K562 (cell line): ENCODE data around the gene LPGAT1. TPM values are rescaled to one million over a fixed set of nuclear protein-coding genes. Genes with fewer than 3 reads are reported as not detected.
A peak's percentile ranks its signal among the peaks of the same experiment; 100 is the strongest.

Source experiments
- BCLAF1 ChIP-seq, 2 experiments: fragments of 450-650 bp in 1 of 2; IDR thresholded peaks; 2 replicates each; pipeline ENCODE4 v1.6.1; 2011 to 2017; ENCODE audit warnings: low read depth in 2 of 2, antibody characterized with exemption in 1 of 2, borderline replicate concordance in 1 of 2, low read length in 1 of 2, mild to moderate bottlenecking in 1 of 2, mixed read lengths in 1 of 2; ENCODE audit not compliant: control insufficient read depth in 1 of 2
- BRD9 ChIP-seq: fragments of 450-650 bp; IDR thresholded peaks from 2 replicates; pipeline ENCODE4 v1.6.1; 2018; ENCODE audit warnings: low read depth; ENCODE audit not compliant: partially characterized antibody
- CBX2 ChIP-seq: fragments of 200-600 bp; sonication (generic); IDR thresholded peaks from one replicate; pipeline ENCODE4 v1.6.1; 2012; ENCODE audit warnings: mild to moderate bottlenecking, low read length, inconsistent platforms; ENCODE audit not compliant: insufficient read depth, poor library complexity, severe bottlenecking
- CHD4 ChIP-seq: fragments of 200-600 bp; sonication (generic); IDR thresholded peaks from 3 replicates; pipeline ENCODE4 v1.6.1; 2012; ENCODE audit warnings: low read depth, mild to moderate bottlenecking, mixed read lengths, low read length, inconsistent platforms; ENCODE audit not compliant: insufficient read depth, insufficient replicate concordance, poor library complexity, severe bottlenecking
- E2F8 ChIP-seq: fragments of 450-650 bp; IDR thresholded peaks from 2 replicates; pipeline ENCODE4 v1.7.1; 2018; ENCODE audit warnings: mild to moderate bottlenecking, low read depth; ENCODE audit not compliant: partially characterized antibody
- KLF16 ChIP-seq: IDR thresholded peaks from 2 replicates; pipeline ENCODE4 v1.6.1; 2016; ENCODE audit warnings: antibody characterized with exemption
- MYC ChIP-seq, 2 experiments: fragments of 250-450 bp in 1 of 2; sonication (Bioruptor Pico) in 1 of 2; IDR thresholded peaks; 2 replicates each; pipeline versions ENCODE4 v1.5.1 to v1.6.1; 2012 to 2021; ENCODE audit warnings: low read depth in 2 of 2, borderline replicate concordance in 1 of 2, improper control_type of control experiment in 1 of 2, low read length in 1 of 2, mild to moderate bottlenecking in 1 of 2, moderate library complexity in 1 of 2
- NR2C2 ChIP-seq, 2 experiments: fragments of 200-800 bp in 1 of 2; sonication (Bioruptor generic) in 1 of 2; sonication (generic) in 1 of 2; formaldehyde crosslinking in 1 of 2; IDR thresholded peaks; 2 replicates each; pipeline versions ENCODE4 v1.6.1 to v1.8.0; 2016 to 2022; ENCODE audit warnings: mild to moderate bottlenecking in 1 of 2, missing compliant biosample characterization in 1 of 2, missing genetic modification characterization in 1 of 2, missing genetic modification reagents in 1 of 2
- NR2F6 ChIP-seq: fragments of 450-650 bp; formaldehyde crosslinking; IDR thresholded peaks from 2 replicates; pipeline ENCODE4 v1.4.0; 2020; ENCODE audit warnings: mild to moderate bottlenecking
- SAP30 ChIP-seq: fragments of 200-600 bp; sonication (generic); IDR thresholded peaks from 2 replicates; pipeline ENCODE4 v1.6.1; 2012; ENCODE audit warnings: borderline replicate concordance, low read depth, mild to moderate bottlenecking, moderate library complexity, low read length, control low read depth, inconsistent platforms; ENCODE audit not compliant: insufficient read depth, poor library complexity, severe bottlenecking
- ZFP30 ChIP-seq: fragments of 250-450 bp; sonication (Bioruptor Pico); IDR thresholded peaks from 2 replicates; pipeline ENCODE4 v1.8.0; 2022; ENCODE audit warnings: moderate library complexity, mild to moderate bottlenecking, inconsistent platforms, borderline replicate concordance
- ZNF184 ChIP-seq: sonication (generic); formaldehyde crosslinking; IDR thresholded peaks from 2 replicates; pipeline ENCODE4 v1.5.0; 2020; ENCODE audit warnings: missing genetic modification reagents
- ZNF431 ChIP-seq: sonication (generic); formaldehyde crosslinking; IDR thresholded peaks from 2 replicates; pipeline ENCODE4 v1.8.0; 2022; ENCODE audit warnings: mild to moderate bottlenecking, missing genetic modification reagents
- ZNF449 ChIP-seq: fragments of 250-450 bp; sonication (Bioruptor Pico); IDR thresholded peaks from 2 replicates; pipeline ENCODE4 v1.8.0; 2022; ENCODE audit warnings: moderate library complexity, mild to moderate bottlenecking, inconsistent platforms
- ZNF696 ChIP-seq: fragments of 250-450 bp; sonication (Bioruptor Pico); conservative IDR thresholded peaks from 2 replicates; pipeline ENCODE4 v1.4.0; 2020; ENCODE audit warnings: mild to moderate bottlenecking, moderate library complexity
- polyA plus RNA-seq, 8 experiments: library from polyadenylated mRNA; depleted of rRNA in 4 of 8; stranded (reverse) in 5 of 8; unstranded in 3 of 8; fragments of >200 nt; fragmentation: Nextera tagmentation in 2 of 8; fragmentation: Illumina TruSeq in 1 of 8; extraction: Ambion mirVana in 2 of 8; extraction: Trizol in 1 of 8; gene quantifications; 2 replicates each; pipeline versions ENCODE4 v1.2.1 to v1.2.3, GENCODE V29; 2011 to 2014; ENCODE audit warnings: inconsistent platforms in 1 of 8, missing spikeins in 1 of 8
- total RNA-seq, 7 experiments: library from RNA; depleted of rRNA in 6 of 7; stranded (reverse); fragments of >200 nt in 6 of 7; fragmentation: Illumina TruSeq in 2 of 7; extraction: Trizol in 2 of 7; gene quantifications; 2 replicates each; pipeline versions ENCODE4 v1.2.1 to v1.2.3, GENCODE V29; 2011 to 2021; ENCODE audit warnings: low replicate concordance in 1 of 7

The LPGAT1 gene
- total and polyA plus RNA-seq, 9 of the 15 experiments (the other 6 are each of a cell fraction or from before 2014, with no cell fraction given): 5.7 to 31.4 (median 16.3) TPM

- TF ChIP-seq SAP30 (no peak), ZNF696 (CRISPR knock-in tag) (no peak), E2F8 (no peak), BRD9 (no peak), CBX2 (no peak), ZNF449 (no peak), CHD4 (no peak), MYC (IDR thresholded peaks at IDR 0.05; ENCODE audit: low read depth, low read length) (no peak), MYC (CRISPR knock-in tag; IDR thresholded peaks at IDR 0.05; ENCODE audit: borderline replicate concordance, low read depth) (no peak), BCLAF1 (IDR thresholded peaks at IDR 0.05; ENCODE audit: borderline replicate concordance in 1 of 2, control insufficient read depth in 1 of 2, low read depth in 2 of 2, low read length in 1 of 2) (no peak), KLF16 (no peak), ZFP30 (CRISPR knock-in tag) (no peak), ZNF184 (CRISPR knock-in tag) (no peak), NR2F6 (CRISPR knock-in tag) (no peak), ZNF431 (CRISPR knock-in tag) (no peak), NR2C2 (CRISPR knock-in tag; IDR thresholded peaks at IDR 0.05) (no peak), NR2C2 (tag; IDR thresholded peaks at IDR 0.05) (peak; percentile 37; the same call in 1 of the 2 replicates)
These were observed 95.1 kb downstream of the LPGAT1 start (continued) for GRCh38 chr1:211735208-211736170.
